GM18868 (cell line): ENCODE data around the gene LRMDA.

Experiments
- ATAC-seq: cut with Tn5 transposase; IDR thresholded peaks from one replicate; pipeline ENCODE4 v1.9.1; 2021; ENCODE audit warnings: mild to moderate bottlenecking, moderate library complexity; ENCODE audit not compliant: unreplicated experiment

LRMDA gene

GRCh38 chr10:75883081-75884072 lies 452.0 kb downstream of the LRMDA start:
- ATAC-seq = no peak

- ATAC-seq = no peak
Observed at GRCh38 chr10:75884808-75885207, 453.4 kb downstream of the LRMDA start.

GRCh38 chr10:75887369-75887768 lies 455.9 kb downstream of the LRMDA start:
- no peak for ATAC-seq

GRCh38 chr10:75887992-75888680 lies 456.7 kb downstream of the LRMDA start:
- ATAC-seq = no peak

- no peak for ATAC-seq
Observed at GRCh38 chr10:75889051-75889450, 457.6 kb downstream of the LRMDA start.

- no peak for ATAC-seq
Observed at GRCh38 chr10:75894761-75895160, 463.3 kb downstream of the LRMDA start.

- ATAC-seq = no peak
Observed at GRCh38 chr10:75895259-75895658, 463.8 kb downstream of the LRMDA start.

GRCh38 chr10:75899816-75900390 lies 468.5 kb downstream of the LRMDA start:
- no peak for ATAC-seq

- ATAC-seq = no peak
Observed at GRCh38 chr10:75902816-75903215, 471.4 kb downstream of the LRMDA start.

GRCh38 chr10:75904499-75905283 lies 473.3 kb downstream of the LRMDA start:
- no peak for ATAC-seq

- no peak for ATAC-seq
Observed at GRCh38 chr10:75905490-75905889, 474.1 kb downstream of the LRMDA start.

GRCh38 chr10:75910032-75910431 lies 478.6 kb downstream of the LRMDA start:
- ATAC-seq = no peak

- ATAC-seq = no peak
Observed at GRCh38 chr10:75911426-75911825, 480.0 kb downstream of the LRMDA start.

GRCh38 chr10:75916906-75917305 lies 485.5 kb downstream of the LRMDA start:
- ATAC-seq = no peak

GRCh38 chr10:75919913-75920312 lies 488.5 kb downstream of the LRMDA start:
- no peak for ATAC-seq

- ATAC-seq = no peak
Observed at GRCh38 chr10:75922435-75922834, 491.0 kb downstream of the LRMDA start.

GRCh38 chr10:75924309-75924902 lies 493.0 kb downstream of the LRMDA start:
- ATAC-seq = no peak

GRCh38 chr10:75925999-75926398 lies 494.6 kb downstream of the LRMDA start:
- ATAC-seq = no peak

GRCh38 chr10:75926763-75927162 lies 495.3 kb downstream of the LRMDA start:
- no peak for ATAC-seq

- no peak for ATAC-seq
Observed at GRCh38 chr10:75928231-75928630, 496.8 kb downstream of the LRMDA start.
